ENCODE results near the gene MYO1E. TPM values are rescaled to one million over a fixed set of nuclear protein-coding genes. Genes with fewer than 3 reads are reported as not detected.
A peak's percentile ranks its signal among the peaks of the same experiment; 100 is the strongest.

The MYO1E gene
- 171 and 256 TPM in 2 replicates for total RNA-seq

DNA sequence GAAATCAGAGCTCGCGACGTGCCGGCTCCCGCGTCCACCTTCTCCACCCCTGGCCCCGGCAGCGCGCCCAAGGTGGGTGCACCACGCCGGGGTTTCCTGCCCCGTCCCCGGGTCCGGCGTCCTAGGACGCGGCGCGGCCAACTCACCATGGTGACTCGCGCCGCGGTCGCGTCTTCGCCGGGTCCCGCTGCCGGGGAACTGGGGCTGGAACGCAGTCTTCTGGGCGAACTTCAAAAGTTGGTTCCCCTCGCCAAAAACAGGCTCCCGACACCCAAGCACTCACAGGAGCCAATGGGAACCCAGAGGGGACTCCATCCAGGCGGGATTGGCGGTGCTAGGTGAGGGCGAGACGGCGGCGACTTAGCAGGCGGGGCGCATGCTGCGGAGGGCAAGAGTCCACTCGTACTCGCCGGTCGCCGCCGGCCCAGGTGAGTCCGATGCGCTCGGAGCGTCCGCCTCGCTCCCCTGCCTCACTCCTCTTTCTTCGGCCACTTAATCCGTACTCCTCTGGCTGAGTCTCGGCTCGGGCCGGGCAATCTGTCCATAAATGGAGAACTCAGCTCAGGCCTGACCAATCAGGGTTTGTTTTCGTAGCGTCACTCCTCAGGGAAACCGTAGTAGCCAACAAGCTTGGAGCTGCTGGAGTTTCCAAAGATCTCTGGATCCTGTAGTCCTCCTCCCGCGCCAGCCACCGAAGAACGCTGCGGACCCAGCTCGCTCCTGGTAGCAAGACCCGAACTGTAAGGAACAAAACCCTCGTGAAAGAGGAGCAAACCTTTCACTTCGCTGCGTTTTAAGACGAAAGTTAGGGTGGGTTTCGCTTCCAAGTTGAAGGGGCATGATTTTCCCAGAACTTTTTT lies at the start of gene MYO1E:
Gene MYO1E (minus strand): TSS at position 520 of the 860 bp plus-strand sequence. CDS start 371 bp downstream, at position 149.

DNA sequence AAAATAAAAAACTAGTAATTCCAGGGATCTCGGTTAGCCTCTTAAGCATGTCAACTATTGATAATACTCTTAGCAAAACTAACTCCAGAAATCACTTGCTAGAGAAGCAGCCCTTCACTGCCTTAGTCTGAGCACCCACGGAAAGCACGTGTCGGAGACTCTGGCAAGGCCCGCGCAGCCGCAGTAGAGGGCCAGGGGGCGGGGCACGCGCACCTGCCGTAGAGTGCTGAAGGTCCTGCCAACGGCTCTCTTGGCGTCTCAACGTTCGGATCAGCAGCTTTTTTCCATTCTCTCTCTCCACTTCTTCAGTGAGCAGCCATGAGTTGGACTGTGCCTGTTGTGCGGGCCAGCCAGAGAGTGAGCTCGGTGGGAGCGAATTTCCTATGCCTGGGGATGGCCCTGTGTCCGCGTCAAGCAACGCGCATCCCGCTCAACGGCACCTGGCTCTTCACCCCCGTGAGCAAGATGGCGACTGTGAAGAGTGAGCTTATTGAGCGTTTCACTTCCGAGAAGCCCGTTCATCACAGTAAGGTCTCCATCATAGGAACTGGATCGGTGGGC lies 166.0 kb downstream of the MYO1E start, which contains the start of gene LDHAL6B:
Gene LDHAL6B (plus strand): TSS at position 221 of the 561 bp plus-strand sequence. CDS start 98 bp downstream, at position 319.

DNA sequence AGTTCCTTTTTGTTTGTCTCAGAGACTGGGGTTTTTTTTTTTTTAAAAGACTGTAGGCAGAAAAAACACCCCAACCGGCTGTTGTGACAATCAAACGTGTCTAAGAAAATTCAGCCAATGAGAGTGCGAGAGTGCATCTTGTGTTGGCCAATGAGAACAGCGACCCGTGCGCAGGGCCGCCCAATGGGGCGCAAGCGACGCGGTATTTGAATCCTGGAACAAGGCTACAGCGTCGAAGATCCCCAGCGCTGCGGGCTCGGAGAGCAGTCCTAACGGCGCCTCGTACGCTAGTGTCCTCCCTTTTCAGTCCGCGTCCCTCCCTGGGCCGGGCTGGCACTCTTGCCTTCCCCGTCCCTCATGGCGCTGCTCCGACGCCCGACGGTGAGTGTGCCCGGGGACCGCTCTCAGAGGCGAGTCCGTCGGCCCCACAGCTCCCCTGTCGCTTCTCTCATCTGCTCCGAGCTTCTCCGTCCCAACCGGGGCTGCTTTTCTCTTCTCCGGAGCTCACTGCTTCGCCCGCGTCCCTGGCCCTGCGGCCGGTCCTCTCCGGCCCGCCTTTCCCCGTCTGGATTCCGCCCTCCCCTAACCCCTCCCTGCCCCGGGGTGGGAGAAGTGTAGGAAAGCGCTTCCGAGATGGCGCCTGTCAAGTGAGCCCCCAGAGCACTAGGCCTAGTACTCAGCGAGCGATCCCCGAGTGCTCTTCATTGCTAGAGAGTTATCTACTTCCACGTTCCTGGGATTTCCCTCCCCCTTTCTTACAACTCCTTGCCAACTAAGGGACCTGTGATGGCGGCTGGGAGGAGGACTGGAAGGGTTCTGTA lies 267.5 kb downstream of the MYO1E start, which contains the start of gene CCNB2:
Gene CCNB2 (plus strand): TSS at position 235 of the 821 bp plus-strand sequence. CDS start 123 bp downstream, at position 358.

Small RNA genes lying within 50 kb of the gene (small RNA-seq; reads per million reads assigned to genes)
- gene MIR2116 (2.6 reads per million, percentile 59 among the genes with 10 or more reads in this experiment), gene RF00019 (not detected), gene RNU4-80P (0.35 reads per million), gene RNU6-212P (not detected)

Other genes with a start within 250 kb of the MYO1E start
- not detected in 2 replicates for gene LDHAL6B, start 166.0 kb downstream of the MYO1E start, total RNA-seq
- gene FAM81A, start 65.3 kb upstream of the MYO1E start, total RNA-seq: 0.80 and 1.1 TPM in 2 replicates
- not detected in 2 replicates for gene GCNT3, start 238.9 kb upstream of the MYO1E start, total RNA-seq